Neural crest cell (in vitro differentiated cells): ENCODE data around the gene ZNF691. TPM values are rescaled to one million over a fixed set of nuclear protein-coding genes. Genes with fewer than 3 reads are reported as not detected.

Source experiments
- DNase-seq: peaks from one replicate; pipeline ENCODE4 v3.0.0; 2021; ENCODE audit warnings: low read depth, mixed read lengths, low spot score
- H3K27ac Mint-ChIP-seq: one replicate; pipeline ENCODE4 v1.8.0; 2021; ENCODE audit warnings: mild to moderate bottlenecking, mixed read lengths; ENCODE audit not compliant: unreplicated experiment
- H3K27me3 Mint-ChIP-seq: 2 replicates; pipeline ENCODE4 v1.8.0; 2021; ENCODE audit warnings: low read depth, mild to moderate bottlenecking, mixed read lengths
- H3K36me3 Mint-ChIP-seq: 2 replicates; pipeline ENCODE4 v1.8.0; 2021; ENCODE audit warnings: low read depth, mild to moderate bottlenecking, mixed read lengths
- H3K4me1 Mint-ChIP-seq: 2 replicates; pipeline ENCODE4 v1.8.0; 2021; ENCODE audit warnings: mixed read lengths
- H3K4me3 Mint-ChIP-seq: one replicate; pipeline ENCODE4 v1.8.0; 2021; ENCODE audit warnings: mild to moderate bottlenecking, mixed read lengths
- H3K9me3 Mint-ChIP-seq: 2 replicates; pipeline ENCODE4 v1.8.0; 2021; ENCODE audit warnings: mixed read lengths
- CTCF ChIP-seq: fragments of 200-600 bp; sonication (generic); conservative IDR thresholded peaks from 2 replicates; pipeline ENCODE4 v1.5.0; 2021; ENCODE audit warnings: antibody characterized with exemption, mild to moderate bottlenecking
- total RNA-seq: library from RNA; stranded (reverse); gene quantifications from 2 replicates; pipeline ENCODE4 v1.2.1, GENCODE V29; 2021

ZNF691 gene
- total RNA-seq, 1 donor from 2014 or later, result 19.1 TPM

GRCh38 chr1:42817440-42817767 lies 29.0 kb upstream of the ZNF691 start:
- Mint-ChIP-seq H3K27me3 (no peaks in the 10 kb centered on the region), H3K36me3 (peaks cover 4% of the 10 kb centered on the region), H3K9me3 (no peaks in the 10 kb centered on the region), H3K4me1 (peaks cover 35% of the 10 kb centered on the region), H3K4me3 (peak overlapping the region; percentile 62), H3K27ac (no peak overlapping the region)
- DNase-seq, result no peak
- TF ChIP-seq CTCF, result no peak

GRCh38 chr1:42817976-42818375 lies 28.4 kb upstream of the ZNF691 start:
- H3K4me3 Mint-ChIP-seq, result peak overlapping the region; percentile 62
- no peaks in the 10 kb centered on the region for H3K9me3 Mint-ChIP-seq
- H3K36me3 Mint-ChIP-seq, result peaks cover 4% of the 10 kb centered on the region
- no peak for TF ChIP-seq CTCF
- no peaks in the 10 kb centered on the region for H3K27me3 Mint-ChIP-seq
- DNase-seq, result no peak
- peaks cover 41% of the 10 kb centered on the region for H3K4me1 Mint-ChIP-seq
- no peak overlapping the region for H3K27ac Mint-ChIP-seq

- DNase-seq, result no peak
- Mint-ChIP-seq H3K27ac (peak overlapping the region; percentile 4), H3K9me3 (no peaks in the 10 kb centered on the region)
Observed at GRCh38 chr1:42820813-42821212, 25.6 kb upstream of the ZNF691 start.

GRCh38 chr1:42821690-42822089 lies 24.7 kb upstream of the ZNF691 start:
- H3K27ac Mint-ChIP-seq, result no peak overlapping the region
- H3K9me3 Mint-ChIP-seq, result no peaks in the 10 kb centered on the region
- DNase-seq, result no peak
- no peaks in the 10 kb centered on the region for H3K27me3 Mint-ChIP-seq
- peaks cover 34% of the 10 kb centered on the region for H3K4me1 Mint-ChIP-seq
- TF ChIP-seq CTCF, result no peak
- H3K4me3 Mint-ChIP-seq, result no peak overlapping the region
- H3K36me3 Mint-ChIP-seq, result no peaks in the 10 kb centered on the region

More at GRCh38 chr1:42820813-42821212, 25.6 kb upstream of the ZNF691 start:
- Mint-ChIP-seq H3K4me1 (peaks cover 43% of the 10 kb centered on the region), H3K27me3 (no peaks in the 10 kb centered on the region), H3K4me3 (peak overlapping the region; percentile 51), H3K36me3 (no peaks in the 10 kb centered on the region)
- TF ChIP-seq CTCF, result no peak

GRCh38 chr1:42822800-42823392 lies 23.5 kb upstream of the ZNF691 start:
- Mint-ChIP-seq H3K4me3 (no peak overlapping the region), H3K27me3 (no peaks in the 10 kb centered on the region), H3K9me3 (no peaks in the 10 kb centered on the region), H3K36me3 (no peaks in the 10 kb centered on the region), H3K27ac (no peak overlapping the region), H3K4me1 (peaks cover 27% of the 10 kb centered on the region)
- DNase-seq, result no peak
- no peak for TF ChIP-seq CTCF
